Measurements from ENCODE around the gene LCOR. TPM values are rescaled to one million over a fixed set of nuclear protein-coding genes. Genes with fewer than 3 reads are reported as not detected.
"Not testable (repeated sequence)": the region's sequence is repeated elsewhere in the genome, so short reads cannot be mapped to it uniquely, and the experiment has no call there.

Gene LCOR
- total RNA-seq, 1 donor from 2014 or later = 49.2 TPM

DNA sequence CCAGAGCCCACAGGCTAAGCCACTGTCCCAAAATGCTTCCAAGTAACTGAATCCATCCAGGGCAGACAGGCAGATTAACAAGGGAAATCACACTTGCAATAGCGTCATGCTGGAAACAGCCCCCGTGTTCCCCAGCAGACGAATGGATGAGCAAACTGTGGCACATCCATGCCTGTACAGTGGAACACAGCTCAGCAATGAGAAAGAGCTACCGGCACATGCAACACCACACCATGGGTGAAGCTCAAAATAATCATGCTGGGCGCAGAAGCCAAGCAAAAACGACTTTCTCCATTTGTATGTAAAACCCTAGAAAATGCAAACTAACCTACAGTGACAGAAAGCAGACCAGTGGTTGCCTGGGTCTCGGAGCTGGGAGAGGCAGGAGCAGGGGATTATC lies 200.5 kb downstream of the LCOR start:
- DNase-seq (ENCODE audit: low read depth) = no peak

DNA sequence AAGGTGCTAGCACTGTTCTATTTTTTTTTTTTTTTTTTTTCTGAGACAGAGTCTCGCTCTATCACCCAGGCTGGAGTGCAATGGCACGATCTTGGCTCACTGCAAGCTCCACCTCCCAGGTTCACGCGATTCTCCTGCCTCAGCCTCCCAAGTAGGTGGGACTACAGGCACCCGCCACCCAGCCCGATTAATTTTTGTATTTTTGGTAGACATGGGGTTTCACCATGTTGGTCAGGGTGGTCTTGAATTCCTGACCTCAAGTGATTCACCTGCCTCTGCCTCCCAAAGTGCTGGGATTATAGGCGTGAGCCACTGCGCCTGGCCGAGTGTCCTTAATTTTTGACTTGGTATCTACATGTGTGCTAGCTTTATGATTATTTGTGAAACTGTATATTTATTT lies 201.7 kb downstream of the LCOR start:
- DNase-seq (ENCODE audit: low read depth) = not testable (repeated sequence)

DNA sequence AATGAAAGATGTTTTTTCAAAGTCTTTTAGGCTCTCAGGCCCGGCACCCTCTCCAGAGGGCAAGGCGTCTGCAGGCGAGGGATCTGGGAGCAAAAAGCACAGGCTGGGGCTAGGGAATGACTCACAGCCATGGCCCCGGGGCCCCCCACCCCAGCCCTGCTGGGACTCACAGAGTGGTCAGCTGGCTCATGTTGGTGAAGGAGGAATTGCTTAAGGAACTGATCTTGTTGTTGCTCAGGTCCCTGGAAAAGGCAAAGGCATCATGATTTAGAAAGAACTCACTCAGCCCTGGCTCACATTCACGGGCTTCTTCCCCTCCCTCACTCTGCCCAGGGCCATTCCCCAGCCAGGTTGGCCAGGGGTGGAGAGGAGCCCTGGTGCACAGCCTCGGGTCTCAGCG lies 202.2 kb downstream of the LCOR start:
- no peak for DNase-seq (ENCODE audit: low read depth)

DNA sequence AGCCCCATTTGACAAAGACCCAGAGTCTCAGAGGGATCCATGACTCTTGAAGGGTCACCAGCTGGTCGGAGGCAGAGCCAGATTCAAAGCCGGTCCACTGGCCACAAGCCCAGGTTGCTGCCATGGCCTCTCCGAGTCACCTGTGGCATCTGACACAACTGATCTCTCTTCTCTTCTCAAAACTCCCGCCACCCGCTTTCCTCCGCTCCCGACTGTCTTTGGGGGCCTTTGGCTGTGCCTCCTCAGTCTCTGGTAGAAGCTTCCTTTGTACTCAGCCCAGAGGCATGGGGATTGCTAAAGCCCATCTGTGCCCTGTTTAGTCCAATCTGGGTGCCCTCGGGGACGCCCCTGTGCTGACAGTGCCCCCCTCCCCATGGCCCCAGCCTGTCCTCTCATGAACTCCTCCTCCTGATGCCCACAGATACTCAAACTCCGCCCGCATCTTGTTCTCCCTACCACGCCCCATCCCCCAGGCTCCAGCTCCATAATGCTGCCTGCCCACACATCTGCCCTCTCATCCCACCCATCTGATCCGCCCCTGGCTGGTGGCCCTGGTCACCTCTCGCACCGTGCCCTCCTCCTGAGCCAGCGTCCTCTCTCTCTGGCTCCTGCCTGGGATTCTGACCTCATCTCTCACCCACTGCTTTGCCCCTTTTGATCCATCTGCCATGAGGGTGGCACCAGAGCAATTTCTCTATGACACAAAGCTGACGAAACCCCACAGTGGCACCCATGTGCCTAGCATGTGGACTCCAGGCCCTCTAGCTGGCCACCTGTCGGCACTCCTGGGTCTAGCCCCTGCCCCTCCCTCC lies 203.1 kb downstream of the LCOR start:
- DNase-seq (ENCODE audit: low read depth) = no peak

DNA sequence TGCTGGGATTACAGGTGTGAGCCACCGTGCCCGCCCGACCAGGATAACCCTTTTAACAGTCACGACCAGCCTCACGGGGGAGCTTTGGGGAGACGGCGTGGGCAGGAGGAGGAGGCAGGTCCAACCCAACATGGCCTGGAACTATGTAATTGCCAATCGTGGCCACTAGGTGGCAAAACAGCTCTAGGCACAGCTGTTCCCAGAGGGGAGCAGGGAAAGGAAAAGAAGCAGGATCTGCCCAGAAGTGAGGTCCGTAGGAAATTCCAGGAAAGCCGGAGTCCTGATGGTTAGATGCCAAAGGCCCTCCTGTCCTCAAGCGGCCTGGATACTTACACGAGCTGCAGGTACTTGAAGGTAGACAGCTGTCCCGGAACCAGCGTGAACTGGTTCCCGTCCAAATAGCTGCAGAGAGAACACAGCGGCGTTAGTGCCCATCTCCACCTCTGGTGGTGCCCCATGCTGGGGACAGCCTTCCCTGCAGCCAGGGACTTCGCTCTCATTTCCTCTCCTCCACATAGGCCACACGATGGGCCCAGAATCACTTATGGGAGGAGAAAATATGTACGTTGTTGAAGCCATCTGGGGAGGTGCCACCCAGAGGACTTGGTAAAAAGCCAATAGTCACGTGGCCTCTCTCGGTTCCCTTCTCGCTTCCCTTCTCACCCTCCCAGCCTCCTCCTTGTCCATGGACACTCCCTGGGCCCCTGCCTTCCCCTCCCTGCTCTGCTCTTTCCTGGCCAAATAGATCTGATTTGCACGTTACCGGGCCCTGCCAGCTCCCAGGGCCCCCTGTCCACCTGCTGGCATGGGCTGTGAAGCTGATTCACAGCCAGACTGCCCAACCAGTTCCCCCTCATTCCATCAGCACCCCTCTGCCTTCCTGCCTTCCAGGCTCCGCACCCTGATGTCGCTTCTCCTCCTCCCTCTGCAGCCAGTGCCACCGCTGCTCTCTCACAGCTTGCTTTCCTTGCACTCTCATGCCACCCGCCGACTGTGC lies 205.6 kb downstream of the LCOR start:
- peak; percentile 64 for DNase-seq (ENCODE audit: low read depth)

DNA sequence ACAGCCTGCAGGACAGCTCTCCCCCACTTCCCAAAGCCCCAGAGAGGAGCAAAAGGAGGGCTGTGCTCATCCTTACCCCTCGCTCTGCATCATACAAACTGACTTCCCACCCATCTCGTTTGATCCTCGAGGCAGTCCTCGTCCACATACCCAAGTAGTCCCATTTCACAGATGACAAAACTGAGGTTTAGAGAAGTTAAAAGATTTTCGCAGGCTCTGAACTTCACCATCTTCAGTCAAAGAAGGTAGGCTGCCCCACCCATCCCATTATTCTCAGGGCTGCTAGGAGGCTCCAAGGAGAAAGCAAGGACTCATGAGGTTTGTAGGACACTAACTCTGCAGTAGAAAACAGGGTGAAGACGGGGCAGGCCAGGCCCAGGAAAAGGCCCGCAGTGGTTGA lies 206.6 kb downstream of the LCOR start:
- no peak for DNase-seq (ENCODE audit: low read depth)

DNA sequence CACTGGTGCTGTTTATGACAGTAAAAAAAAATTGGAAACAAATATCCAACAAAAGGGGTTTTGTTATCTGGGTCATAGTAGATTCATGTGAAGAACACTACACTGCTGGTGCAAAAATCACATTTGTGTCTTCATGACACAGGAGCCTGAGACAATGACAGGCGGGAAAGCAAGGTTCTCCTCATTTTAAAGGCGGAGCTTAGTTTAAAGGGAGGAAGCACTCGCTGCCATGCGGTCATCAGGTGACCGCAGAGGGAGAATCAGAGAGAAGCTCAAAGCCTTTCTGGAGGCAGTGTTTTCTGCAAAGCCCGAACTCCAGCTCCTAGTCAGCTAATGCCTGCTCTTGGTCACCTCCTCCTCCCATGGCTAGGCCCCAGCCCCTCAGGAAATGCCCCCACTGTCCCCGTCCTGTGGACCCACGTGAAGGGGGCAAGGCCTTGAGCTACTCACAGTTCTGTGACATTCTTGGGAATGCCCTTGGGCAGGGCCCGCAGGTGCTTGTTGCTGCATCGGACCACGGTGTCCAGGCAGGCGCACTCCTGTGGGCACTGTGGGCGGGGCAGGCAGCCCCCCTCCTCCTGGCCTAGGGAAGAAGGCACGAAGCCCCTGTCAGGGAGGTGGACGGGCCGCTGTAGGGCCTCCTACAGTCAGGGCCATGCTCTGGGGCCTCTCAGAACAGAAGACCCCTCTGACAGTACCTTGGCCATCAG lies 207.6 kb downstream of the LCOR start:
- no peak for DNase-seq (ENCODE audit: low read depth)

DNA sequence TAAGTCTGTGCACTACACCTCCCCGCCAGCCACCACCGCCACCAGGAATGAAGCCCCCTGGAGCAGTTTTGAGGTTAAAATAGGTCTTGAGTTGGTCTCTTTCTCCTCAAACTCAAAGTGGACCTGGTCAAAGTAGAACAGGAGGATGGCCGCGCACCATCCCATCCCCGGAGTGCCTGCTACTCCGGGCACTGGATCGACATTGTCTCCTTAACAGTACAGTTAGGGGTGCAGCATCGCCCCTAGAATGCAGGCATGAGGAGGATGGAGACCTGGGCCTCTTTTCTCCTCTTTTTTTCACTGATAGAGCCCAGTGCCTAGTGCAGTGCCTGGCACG lies 208.1 kb downstream of the LCOR start:
- no peak for DNase-seq (ENCODE audit: low read depth)

DNA sequence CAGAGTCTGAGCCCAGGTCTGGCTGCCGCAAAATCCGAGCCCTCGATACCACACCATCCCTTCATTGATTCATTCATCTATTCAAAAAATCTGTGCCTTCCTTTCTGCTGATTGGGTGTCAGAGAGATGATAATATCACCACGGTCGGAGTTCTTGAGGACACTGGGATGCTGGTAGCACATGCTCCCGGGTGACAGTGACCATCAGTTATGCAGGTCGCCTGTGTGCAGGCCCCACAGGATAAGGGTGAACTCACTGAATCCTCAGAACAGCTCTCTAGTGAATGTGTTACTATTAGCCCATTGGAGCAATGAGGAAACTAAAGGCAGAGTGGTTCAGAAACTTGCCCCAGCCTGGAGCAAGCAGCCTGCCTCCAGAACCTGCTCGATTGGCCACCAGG lies 208.6 kb downstream of the LCOR start:
- no peak for DNase-seq (ENCODE audit: low read depth)

DNA sequence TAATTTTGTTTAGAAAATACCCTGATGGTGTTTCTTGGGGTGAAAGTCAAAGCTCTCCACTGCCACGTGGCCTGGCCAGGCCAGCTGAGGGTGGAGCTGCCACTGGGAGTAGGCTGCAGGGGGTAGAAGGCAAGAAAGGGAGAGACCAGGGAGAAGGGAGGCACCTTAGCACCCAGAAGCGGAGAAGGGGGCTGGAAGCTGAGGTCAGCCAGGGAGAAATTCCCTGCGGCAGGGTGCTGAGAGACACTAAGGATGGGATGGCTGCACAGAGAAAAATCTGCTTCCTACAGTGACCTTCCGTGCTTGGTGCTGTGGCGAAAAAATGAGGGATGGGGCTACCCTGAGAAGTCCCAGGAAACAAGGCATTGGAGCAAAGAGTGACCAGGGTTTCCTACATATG lies 210.0 kb downstream of the LCOR start:
- DNase-seq (ENCODE audit: low read depth) = no peak

DNA sequence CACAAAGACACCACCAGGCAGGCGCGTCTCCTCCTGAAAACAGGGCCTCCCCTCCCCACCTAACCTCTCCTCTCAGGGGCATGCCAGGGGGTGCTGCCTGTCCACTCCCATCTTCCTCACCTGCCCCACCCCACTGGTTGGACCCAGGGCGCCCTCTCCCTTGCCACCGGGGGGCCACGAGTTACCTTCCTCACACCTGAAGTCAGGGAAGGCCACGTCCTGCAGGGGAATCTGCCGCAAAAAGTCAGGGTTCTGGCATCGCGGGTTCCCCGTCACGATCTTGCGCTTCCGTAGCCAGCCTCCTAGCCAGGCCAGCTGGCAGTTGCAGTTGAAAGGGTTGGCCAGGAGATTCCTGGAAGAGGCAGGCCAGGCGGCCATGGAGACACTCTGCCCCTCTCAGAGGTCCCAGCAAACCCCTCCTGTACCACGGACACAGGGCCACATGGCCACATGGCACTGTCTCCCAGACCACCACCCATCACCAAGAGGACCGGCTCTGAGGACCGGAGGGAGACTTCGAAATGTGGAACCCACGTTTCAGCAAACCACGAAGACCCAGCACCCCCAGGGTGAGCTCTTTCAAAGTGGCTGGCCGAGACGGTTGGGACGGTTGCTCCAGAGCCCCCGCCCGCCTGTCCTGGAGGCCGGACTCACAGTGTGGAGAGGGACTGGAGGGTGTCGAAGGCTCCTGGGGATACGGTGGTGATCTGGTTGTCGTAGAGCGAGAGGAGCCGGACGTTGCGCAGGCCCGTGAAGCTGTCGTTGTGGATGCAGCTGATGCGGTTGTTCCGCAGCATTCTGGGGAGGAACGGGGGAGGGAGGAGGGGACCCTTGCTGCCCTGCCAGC lies 210.8 kb downstream of the LCOR start:
- DNase-seq (ENCODE audit: low read depth) = no peak

DNA sequence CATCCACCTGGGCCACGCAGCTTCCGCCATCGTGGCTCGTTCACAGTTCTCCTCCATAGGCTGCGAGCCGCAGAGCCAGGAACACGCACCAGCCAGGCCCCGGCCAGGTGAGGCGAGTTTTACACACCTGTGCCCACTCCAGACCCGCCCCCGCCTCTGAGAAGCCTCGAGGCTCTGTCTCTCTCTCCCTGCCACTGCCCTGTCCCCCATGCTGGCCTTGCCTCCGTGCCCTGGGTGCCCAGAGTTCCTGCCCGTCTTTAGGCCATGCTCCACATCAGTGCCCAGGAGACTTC lies 211.4 kb downstream of the LCOR start:
- no peak for DNase-seq (ENCODE audit: low read depth)

Other genes with a start within 250 kb of the LCOR start
- gene TM9SF3, start 245.3 kb upstream of the LCOR start, total RNA-seq = 164 and 169 TPM in 2 replicates
- gene PIK3AP1, start 111.8 kb upstream of the LCOR start, total RNA-seq = 5.4 and 14.9 TPM in 2 replicates

Measured in renal cortical epithelial cell (primary cell).